Raji (cell line): Measurements from ENCODE around the gene CYTH2.
A peak's percentile ranks its signal among the peaks of the same experiment; 100 is the strongest.

Source experiments
- POLR2A ChIP-seq: IDR thresholded peaks from 2 replicates; pipeline ENCODE4 v1.6.1; 2011; ENCODE audit warnings: low read depth, low read length, control low read depth; ENCODE audit not compliant: insufficient read depth

The CYTH2 gene

DNA sequence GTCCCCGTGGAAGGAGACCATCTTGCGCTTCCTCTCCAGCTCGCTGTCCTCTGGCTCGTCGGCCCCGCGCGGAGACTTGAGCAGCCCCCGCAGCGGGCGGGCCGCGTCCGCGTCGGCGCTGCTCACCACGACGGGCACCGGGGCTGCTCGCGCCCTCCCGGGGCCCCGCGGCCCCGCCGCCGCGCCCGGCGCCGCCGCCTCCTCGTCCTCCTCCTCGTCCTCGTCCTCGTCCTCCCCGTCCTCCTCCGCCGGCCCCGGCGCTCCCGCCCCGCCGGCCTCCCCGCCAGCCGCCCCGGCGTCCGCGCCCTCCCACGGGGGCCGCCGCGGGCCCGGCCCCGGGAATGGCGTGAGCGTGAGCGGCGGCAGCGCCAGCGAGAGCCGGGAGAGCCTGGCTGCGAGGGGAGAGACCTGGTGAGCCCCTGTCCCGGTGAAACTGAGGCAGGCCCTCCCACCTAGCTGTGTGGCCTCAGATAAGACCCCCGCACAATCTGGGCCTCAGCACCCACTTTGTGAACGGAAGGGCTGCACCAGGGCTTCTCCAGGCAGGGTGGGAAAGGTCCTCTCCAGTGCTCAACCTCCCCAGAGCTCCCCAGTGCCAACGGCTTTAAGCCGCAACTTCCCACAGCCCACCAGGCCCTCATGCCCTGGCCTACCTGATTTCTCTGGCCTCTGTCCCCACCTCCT lies 24.7 kb downstream of the CYTH2 start:
- TF ChIP-seq POLR2A: no peak

DNA sequence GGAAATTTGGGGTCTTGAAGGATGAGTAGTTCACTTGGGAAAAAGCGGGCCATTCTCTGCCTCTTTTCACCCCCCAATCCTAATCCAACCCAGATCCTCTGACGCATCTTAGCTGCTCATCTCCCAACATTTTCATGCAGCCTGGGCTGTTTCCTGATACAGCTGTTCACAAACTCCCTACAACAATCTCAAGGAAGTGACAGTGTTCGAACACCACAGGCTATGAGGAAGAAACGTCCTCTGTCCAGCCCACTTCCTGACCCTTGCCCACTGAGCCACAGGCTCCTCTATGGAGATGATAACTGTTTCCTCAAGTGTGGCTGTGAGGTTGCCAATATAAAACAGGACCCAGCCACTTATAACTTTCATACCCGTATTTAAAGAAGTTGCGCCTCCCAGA lies 26.2 kb downstream of the CYTH2 start:
- TF ChIP-seq POLR2A: no peak

DNA sequence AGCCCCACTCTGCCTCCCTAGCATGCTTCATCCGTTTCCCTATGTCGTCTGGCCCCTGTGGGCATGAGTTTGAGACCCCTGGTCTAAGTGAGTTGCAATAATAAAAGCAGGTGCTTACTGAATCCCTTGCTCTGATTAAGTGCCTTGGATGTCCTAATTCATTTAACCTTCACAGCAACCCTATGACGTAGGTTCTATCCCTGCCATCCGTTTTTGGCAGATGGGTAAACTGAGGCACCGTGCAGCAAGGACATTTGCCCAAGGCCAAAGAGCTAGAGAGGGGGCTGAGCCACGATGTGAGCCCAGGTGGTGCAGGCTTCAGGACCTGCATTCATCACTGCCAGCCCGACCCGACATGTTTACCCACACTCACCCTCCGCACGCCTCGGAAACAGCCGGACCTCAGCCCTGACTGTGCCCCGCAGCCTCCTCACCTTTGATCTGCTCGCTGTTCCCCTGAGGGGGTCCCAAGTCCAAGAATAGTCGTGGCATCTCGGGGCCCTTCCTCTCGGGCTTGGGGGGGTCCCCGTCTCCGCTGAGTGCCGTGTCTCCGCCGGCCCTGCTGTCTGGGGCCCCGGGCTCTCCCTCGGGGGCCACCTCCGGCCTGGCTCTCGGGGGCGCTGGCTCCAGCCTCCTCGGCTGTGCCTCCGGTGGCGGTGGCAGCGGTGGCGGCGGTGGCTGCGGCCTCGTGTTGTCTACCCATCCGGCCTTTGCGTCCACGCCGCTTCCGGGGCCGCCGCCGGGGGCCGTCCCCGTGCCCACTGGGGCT lies 28.0 kb downstream of the CYTH2 start:
- TF ChIP-seq POLR2A: no peak

DNA sequence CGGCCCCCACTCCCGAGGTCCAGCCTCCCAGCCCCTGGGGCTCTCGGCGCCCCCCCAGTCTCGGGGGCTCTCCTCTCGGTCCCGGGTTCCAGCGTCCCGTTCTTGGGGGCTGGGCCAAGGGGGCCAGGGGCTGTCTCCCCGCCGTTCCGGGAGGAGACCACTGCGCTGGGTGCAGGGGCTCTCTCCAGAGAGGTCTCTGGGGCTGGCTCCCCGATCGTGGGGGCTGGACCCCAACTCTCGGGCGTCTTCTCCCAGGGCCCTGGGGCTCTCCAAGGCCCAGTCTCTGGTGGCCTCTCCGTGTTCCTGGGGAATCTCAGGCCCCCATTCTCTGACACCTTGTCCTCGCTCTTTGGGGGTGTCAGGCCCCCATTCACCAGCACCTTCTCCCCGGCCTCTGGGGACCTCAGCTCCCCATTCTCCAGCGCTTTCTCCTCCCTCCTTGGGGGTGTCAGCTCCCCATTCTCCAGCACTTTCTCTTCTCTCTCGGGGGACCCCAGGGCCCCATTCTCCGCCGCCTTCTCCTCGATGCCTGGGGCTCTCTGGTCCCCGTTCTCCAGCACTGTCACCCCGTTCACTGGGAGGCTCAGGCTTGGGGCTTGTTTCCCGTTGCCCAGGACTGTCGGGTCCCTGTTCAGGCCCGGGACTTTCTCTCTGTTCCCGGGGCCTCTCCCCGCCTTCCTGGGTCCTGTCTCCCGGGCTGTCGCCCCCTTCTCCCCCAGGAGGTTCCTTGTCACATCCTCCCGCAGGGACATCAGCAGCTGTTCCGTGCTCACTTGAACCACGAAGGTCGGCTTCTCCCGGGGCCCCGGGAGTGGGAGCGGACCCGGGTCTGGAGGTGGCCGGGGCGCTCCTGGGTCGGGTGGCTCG lies 28.8 kb downstream of the CYTH2 start:
- TF ChIP-seq POLR2A: no peak

DNA sequence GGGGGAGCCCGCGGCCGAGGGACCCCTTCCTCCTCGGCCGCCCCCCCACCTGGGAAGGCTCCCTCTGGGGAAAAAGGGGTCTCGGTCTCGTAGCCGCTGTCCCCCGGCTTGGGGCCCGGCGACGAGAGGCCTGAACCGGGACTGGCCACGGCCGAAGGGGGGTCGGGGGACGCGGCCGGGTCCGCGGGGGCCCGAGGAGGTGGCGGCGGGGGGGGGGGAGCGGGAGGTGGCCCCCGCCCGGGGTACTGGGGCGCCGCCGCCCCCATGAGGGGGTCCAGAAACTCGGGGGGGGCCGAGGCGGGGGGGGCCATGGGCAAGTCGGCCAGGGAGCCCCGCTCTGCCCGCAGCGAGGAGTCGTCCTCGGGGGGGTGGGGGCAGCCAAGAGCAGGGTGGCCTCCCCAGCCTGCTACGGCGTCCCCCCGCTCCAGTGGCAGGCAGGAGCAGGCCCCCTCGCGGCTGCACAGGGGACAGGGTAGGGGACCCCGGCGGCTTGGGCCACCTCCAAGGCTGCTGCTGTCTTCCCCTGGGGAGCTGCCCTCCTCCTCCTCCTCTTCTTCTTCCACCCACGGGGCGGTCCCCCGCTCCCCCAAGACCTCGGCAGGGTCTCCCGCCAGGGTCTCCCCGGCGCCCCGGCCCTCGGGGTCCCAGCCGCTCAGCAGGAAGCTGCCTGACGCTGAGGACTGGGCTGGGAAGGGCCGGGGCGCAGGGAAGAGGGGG lies 29.6 kb downstream of the CYTH2 start:
- TF ChIP-seq POLR2A: no peak

DNA sequence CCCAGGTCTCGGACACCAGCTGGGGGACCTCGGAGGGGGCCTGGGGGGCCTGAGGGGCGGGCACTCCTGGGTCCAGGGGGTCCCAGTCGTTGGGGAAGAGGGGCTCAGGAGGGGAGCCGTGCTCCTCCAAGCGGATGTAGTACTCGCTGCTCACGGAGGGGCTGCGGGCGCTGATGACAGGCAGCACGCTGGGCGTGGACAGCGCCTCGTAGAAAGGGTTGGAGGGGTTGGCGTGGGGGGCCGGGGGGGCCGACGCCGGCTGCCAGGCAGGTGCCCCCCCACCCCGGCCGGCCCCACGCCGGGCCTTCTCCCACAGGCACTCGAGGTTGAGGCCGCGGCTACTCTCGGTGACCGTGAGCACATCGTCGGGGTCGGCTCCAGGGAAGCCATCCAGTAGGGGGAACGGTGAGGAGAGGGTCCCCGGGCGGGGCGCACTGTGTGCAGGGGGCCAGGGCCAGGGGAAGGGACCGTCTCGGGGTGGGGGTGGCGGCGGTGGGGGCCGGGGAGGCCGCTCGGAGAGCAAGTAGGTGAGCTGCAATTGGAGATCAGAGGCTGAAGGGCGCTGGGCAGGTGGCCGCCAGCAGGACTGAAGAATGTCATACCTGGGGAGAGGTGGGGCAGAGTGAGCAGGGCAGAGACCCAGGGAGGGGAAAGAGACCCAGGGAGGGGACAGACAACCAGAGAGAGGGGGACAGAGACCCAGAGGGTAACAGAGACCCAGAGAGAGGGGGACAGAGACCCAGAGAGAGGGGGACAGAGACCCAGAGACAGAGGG lies 30.3 kb downstream of the CYTH2 start:
- TF ChIP-seq POLR2A: no peak

DNA sequence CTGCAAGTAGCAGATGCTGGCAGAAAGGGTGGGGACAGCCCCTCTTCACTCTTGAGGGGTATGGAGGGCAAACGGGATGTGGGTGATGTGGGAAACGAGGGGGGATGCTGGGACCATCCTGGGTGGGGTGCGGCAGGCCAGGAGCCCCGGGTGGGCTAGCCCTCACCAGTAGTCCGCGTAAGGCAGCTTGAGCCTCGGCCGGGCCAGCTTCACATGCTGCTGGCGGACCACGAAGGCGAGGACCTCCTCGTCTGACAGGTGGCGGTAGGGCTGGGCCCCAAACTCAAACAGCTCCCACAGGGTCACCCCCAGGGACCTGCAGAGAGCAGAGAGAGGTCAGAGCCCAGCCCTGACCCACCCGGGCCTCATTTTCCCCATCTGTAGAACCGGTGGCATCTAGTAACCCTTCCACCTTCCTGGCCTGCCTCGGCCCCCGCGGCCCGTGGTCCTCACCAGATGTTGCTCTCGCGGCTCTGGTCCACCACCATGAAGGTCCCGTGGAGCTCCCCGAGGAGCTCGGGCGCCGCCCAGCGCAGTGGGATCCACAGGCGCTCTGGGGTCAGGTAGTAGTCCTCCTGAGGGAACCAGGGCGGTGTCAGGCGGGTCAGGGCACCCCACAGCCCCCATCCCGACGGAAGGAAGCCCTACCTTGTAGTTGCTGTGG lies 31.8 kb downstream of the CYTH2 start:
- no peak for TF ChIP-seq POLR2A

DNA sequence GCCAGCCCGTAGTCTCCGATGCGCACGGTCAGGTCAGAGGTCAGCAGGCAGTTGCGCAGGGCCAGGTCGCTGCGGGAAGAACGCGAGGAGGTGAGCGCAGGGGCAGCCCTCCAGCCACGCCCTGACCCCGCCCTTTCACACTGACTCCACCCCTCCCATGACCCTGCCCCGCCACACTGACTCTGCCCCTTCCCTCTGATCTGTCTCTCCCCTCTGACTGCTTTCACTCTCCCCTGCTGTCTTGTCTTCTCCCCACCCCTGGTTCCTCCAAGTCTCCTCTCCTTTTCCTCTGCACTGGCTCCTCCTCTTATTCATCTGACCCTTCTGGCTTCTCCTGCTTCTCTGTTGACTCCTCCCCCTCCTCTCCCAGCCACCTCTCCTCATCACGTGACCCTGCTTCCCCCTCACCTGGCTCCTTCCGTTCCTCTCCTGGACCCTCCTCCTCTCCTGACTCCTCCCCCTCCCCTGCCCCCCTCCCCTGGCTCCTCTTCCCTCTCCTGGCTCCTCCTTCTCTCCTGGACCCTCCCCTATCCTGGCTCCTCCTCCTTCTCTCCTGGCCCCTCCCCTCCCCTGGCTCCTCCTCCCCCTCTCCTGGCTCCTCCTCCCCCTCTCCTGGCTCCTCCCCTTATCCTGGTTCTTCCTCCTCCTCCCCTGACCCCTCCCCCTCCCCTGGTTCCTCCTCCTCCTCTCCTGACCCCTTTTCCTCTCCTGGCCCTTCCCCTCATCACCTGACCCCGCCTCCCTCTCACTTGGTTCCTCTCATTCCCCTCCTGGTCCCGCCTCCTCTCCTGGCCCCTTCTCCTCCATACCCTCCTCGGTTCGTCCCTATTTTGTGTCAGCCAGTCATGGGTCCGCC lies 32.6 kb downstream of the CYTH2 start:
- TF ChIP-seq POLR2A: peak; percentile 38; the same call in 1 of the 2 replicates

DNA sequence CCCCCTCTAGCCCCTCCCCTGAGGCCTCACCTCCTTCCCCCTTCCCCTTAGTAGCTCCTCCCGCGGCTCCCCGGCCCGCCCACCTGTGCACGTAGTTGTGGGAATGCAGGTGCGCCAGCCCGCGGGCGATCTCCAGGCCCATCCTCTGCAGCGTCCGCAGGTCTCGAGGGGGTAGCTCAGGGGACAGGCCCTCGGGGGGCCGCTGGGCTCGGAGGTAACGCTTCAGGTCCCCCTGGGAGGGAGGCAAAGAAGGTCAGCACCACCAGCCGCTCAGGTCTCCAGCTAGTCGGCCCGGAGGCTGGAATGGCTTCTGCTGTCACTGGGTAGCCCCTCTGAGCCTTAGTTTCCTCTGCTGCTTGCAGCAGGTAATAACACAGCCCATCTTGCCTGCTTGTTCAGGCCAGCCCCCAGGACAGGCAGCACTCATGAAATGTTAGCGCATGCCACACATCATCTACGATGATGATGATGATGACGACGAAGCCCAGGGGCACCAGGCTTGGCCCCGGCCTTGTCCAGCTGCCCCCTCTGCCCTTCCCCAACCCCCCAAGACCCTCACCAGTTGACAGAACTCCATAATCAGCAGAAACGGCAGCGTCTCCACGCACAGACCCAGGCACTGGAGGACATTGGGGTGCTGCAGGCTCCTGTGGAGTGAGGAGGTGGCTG lies 33.3 kb downstream of the CYTH2 start:
- 0 out of 2 replicates have a peak, but pooled peaks have one; percentile 31 for TF ChIP-seq POLR2A

DNA sequence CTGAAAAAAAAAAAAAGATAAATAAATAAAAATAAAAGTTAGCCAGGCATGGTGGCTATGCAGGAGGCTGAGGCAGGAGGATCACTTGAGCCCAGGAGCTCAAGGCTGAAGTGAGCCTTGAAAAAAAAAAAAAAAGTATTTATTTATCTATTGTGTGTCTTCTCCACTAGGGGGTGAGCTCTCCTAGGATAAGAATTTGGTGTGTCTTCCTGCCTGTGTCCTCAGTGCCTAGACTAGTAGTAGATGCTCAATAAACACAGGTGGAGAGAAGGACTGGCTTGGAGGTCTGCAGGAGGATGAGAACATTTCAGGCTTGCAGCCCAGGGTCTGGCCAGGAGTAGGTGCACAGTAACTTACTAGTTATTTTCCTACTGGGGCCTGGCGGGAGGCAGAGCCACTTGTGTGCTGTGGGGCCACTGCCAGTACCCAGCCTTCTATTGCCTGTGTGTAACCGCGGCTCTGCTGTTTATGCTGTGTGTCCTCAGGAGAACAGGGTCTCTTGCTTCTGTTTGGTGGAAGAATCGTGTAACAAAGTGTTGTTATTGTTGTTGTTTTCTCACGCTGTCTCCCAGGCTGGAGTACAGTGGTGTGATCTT lies 37.1 kb downstream of the CYTH2 start:
- no peak for TF ChIP-seq POLR2A

DNA sequence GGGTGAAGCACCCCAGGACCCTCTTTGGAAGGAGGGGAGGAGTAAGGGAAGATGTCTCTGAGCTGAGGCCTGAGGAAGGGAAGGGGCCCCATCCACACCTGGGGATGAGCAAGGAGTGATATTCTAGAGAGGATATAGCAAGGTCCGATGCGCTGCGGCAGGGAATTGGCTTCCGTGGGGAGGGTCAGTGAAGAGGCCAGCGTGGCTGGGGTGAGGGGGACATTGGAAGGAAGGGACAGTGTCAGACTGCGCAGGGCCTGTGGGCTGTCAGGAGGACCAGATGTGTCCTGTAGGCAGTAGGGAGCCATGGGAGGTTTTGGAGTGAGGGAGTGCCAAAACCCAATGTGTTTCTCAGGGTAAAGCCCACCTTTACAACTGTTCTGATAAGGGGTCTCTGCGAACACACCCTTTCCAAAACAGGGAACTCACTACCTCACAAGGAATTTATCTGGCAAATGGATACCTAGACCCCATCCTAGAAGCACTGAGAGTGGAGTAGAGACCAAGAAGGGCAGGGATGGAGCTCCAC lies 38.8 kb downstream of the CYTH2 start:
- no peak for TF ChIP-seq POLR2A
